GM18907 (cell line): ENCODE measurements around the gene EVX2.

Experiments used
- ATAC-seq: cut with Tn5 transposase; IDR thresholded peaks from one replicate; pipeline ENCODE4 v1.9.1; 2021; ENCODE audit warnings: mild to moderate bottlenecking, moderate library complexity; ENCODE audit not compliant: unreplicated experiment

The EVX2 gene

GRCh38 chr2:176082824-176083751 is 674 bp downstream of the EVX2 start:
- no peak for ATAC-seq

DNA sequence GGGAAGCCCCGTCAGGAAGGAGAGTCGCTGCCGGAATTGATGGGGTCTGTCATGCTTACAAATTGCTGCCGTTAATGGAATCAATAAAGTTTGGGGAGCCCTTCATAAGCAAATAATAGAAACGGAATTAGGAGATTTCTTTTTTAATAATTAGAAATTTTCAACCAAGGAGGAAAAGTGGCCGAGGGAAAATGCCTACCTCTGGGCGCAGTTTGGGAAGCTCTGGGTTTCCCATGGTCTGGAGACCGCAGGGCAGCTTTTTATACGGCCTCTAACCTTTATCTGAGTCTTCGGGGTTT is 1.3 kb downstream of the EVX2 start:
- ATAC-seq = no peak

- no peak for ATAC-seq
Observed at GRCh38 chr2:176081837-176082524, 1.8 kb downstream of the EVX2 start.

- no peak for ATAC-seq
Observed at GRCh38 chr2:176081376-176081836, 2.4 kb downstream of the EVX2 start.

- no peak for ATAC-seq
Observed at GRCh38 chr2:176080540-176081375, 3.0 kb downstream of the EVX2 start.

DNA sequence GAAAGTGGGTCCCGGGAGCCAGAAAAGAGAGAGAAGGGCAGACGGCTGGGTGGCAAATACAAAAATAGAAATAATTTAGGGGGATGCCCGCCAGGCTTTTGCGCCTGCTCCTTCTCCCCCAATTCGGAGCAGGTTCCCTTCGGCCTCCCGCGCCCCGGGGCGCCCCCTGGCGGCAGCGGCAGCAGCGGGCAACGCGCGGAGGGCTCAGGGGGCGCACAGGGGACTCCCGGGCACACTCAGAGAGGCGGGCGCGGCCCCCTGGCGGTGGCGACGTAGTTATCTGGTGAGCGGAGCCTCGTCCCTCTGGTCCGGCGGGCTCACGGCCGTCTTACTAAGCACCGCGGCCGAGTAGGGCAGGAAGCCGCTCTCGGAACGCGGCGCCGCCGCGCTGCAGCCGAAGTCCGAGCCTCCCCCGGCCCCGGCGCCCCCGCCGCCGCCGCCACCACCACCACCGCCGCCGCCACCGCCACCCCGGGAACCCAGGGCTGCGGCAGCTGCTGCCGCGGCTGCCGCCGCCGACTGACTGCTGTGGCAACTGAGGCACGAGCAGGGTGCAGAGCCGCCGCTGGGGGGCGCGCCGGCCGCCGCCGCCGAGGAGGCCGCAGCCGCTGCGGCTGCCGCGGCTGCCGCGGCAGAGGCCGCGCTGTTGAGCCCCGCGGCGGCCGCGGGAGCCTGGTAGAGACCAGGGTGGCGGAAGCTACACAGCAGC is 3.8 kb downstream of the EVX2 start:
- no peak for ATAC-seq

- no peak for ATAC-seq
Observed at GRCh38 chr2:176079285-176079830, 4.4 kb downstream of the EVX2 start.

DNA sequence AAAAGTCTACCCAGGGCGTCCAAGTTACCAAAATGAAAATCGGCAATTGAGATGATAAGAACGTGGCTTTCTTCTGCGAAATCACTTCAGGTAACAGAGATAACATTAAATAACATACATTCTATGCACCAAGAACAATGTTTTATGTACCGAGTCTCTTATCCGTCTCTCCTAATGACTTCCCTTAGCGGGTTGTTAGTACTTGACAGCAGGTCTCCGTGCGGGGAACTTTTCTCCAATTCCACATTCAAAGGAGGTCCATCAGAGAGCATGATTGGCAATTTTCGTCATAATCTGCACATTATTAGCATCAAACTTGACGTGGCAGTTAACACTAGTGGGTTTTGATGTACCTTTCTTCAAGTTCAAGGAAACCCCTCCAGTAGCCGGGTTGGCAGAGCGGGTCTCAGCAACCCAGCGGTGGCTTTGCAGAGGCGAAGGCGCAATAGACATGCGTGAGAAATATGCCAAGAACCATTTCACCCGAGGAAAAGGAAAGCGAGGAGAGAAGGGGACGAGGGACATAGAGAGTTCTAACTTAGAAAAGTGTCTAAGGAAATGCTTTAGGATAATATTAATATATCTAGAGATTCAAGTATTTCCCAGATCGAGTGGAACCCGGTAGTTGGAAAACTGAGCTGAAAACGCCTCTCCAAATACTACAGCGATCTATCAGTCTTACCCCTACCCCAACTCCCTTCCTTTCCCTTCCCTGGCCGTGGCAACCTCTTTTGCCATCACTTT is 5.0 kb downstream of the EVX2 start:
- no peak for ATAC-seq

DNA sequence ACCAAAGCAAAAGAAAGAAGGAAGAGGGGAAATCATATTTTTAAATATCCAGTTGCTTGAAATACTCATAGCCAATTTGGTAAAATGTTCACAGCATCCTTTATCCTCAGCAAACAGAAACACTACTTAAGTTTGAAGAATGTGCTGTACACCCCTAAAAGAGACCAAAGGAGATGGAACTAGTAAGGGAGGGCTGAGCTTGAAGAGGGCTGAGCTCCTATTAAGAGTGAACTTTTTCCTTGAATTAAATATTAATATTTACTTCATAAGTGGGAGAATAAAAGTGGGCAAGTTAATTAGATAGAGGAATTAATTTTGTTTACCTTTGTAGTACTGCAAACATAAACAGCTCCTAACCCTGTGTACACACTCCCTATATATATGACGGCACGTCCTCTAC is 7.0 kb downstream of the EVX2 start:
- no peak for ATAC-seq

DNA sequence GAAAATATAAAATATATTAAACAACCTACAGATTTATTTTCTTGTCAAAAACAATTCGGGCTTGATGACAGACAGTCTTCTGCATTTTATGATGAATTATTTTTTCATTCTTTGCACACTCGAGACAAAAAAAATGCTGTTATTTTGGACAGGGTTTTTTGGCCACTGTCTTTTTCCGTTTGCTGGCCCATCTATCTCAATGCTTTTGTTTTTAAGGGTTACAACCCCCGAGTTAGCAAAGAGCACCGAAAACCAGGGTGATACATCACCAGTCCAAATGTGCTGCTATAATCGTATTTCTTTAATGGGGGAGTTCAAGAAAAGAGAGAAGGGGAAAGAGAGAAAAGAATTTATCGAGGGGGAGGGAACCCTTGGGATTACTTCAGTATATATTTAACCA is 7.7 kb downstream of the EVX2 start:
- ATAC-seq = no peak

GRCh38 chr2:176075481-176075880 is 8.3 kb downstream of the EVX2 start:
- ATAC-seq = no peak

DNA sequence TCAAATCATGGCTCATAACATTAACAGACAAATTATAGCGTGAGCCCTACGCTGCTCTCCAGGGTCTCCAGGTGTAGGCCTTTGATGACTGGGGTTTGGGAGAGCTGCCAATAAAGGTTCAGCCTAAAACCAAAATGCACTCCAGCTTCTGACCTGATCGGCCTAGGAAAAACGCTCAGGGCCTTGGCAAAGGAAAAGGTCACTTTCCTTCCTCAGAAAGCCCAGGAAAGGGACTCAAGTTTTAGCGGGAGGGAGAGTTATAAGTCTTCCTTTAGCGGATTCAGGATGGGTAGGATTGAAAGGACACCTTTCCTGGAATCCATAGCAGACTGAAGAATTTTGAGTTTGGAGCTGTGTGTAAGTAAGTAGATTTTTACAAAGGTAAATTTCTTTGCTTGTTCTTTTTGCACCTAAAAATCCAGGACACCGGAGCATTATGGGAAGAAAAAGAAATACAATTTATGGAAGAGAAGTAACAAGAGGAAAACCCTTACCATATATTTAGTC is 8.8 kb downstream of the EVX2 start:
- no peak for ATAC-seq

- no peak for ATAC-seq
Observed at GRCh38 chr2:176072951-176073904, 10.5 kb downstream of the EVX2 start.

GRCh38 chr2:176072292-176072669 is 11.5 kb downstream of the EVX2 start:
- ATAC-seq = no peak

DNA sequence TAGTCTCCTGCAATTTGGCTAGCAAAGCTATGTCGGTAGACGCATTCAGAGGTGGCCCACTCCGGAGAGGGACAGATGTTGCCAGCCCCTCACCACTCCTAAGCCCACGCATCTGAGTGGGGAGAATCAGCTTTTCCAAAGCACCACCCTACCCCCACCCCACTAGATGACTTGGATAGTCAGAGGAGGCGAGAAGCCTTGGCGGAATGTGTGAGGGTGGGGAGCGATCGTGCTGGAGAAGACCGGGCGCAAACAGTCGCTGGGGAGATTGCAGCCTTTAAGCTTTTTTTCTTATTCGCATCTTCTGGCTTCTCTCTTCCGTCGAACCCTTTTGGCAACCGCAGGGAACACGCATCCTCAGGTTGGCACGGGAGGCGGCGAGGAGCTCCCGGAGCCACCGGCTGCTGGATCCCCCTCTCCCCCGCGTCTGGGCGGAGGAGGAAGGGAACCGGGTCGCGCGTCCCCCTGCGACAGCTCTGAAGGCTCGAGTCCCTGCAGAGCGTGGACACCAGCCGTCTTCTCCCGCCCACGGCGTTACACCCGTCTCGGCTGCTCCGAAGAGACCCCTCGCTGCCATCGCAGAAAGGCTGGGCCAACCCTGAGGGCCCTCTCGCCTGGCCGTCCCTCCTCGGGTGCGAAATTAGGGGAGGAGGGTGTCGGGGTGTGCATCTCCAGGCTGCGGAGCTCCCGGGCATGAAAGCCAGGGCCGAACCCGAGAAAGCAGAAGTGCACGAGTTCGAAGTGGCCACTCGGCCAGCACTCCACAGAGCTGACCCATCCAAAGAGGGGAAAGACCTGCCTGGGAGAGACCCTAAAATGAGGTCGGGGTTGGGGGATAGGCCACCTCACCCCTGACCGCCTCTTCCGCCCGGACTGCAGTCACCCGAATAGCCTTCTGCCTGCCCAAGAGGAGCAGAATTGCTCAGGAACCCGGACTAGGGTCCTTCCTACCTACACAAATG is 12.2 kb downstream of the EVX2 start:
- no peak for ATAC-seq

DNA sequence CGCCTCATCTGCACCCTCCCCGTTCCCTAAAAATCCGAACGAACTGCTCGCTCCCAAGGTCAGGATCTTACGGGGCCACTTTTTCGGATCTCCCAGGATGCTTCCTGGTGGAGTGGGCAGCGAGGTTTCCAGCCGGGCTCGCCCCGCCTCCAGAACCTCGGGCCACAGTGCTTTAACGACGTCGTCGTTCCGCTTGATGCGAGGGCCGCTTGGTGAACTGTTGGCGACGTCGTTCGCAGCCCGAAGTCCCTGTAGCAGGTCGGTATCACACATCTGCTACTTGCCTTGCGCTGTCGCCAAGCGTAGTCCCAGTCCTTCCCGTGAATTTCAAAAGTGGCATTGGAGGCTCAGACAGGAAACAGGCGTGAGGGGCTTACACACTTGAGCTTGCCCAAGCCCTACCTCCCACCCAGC is 15.3 kb downstream of the EVX2 start:
- ATAC-seq = no peak
